GM12873 (cell line): ENCODE measurements around the gene SPDYA.

Experiments
- TF ChIP-seq, protein P1 (sequence below): IDR thresholded peaks from 2 replicates; pipeline ENCODE4 v1.5.1; 2012; ENCODE audit warnings: low read depth, mild to moderate bottlenecking, moderate library complexity, low read length, control low read depth; ENCODE audit not compliant: insufficient read depth; ENCODE audit errors: missing control alignments

Gene SPDYA

DNA sequence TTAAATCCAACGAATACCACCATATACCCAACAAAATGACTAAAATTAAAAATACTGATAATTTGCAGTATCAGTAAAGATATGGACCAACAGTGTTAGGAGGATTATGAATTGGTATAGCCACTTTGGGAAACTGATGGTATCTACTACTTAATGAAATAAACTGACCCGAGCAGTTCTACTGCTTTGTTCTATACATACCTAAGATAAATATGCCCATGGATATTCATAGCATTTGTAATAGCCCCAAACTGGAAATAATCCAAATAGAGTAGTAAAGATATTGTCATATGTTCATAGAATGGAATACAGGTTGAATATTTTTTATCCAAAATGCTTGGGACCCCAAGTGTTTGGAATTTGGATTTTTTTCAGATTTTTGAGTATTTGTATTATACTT lies 38.3 kb upstream of the SPDYA start:
- TF ChIP-seq, protein P1, sequence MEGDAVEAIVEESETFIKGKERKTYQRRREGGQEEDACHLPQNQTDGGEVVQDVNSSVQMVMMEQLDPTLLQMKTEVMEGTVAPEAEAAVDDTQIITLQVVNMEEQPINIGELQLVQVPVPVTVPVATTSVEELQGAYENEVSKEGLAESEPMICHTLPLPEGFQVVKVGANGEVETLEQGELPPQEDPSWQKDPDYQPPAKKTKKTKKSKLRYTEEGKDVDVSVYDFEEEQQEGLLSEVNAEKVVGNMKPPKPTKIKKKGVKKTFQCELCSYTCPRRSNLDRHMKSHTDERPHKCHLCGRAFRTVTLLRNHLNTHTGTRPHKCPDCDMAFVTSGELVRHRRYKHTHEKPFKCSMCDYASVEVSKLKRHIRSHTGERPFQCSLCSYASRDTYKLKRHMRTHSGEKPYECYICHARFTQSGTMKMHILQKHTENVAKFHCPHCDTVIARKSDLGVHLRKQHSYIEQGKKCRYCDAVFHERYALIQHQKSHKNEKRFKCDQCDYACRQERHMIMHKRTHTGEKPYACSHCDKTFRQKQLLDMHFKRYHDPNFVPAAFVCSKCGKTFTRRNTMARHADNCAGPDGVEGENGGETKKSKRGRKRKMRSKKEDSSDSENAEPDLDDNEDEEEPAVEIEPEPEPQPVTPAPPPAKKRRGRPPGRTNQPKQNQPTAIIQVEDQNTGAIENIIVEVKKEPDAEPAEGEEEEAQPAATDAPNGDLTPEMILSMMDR = no peak

DNA sequence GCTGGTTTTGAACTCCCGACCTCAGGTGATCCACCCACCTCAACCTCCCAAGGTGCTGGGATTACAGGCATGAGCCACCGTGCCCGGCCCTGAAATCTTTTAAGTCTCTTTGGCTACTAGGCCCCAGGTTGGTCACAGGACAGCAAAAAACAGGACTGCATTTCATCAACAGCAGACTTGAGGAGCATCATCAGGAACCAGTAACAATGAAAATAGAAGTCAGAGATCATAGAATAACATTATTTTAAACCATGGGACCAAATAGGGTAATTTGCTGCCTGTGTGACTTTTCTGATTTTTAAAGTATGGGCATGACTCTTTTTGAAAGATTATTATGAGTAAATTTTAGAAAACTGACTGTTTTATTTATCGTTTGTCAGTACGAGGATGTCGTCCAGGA lies 34.2 kb upstream of the SPDYA start:
- TF ChIP-seq, protein P1 = no peak

DNA sequence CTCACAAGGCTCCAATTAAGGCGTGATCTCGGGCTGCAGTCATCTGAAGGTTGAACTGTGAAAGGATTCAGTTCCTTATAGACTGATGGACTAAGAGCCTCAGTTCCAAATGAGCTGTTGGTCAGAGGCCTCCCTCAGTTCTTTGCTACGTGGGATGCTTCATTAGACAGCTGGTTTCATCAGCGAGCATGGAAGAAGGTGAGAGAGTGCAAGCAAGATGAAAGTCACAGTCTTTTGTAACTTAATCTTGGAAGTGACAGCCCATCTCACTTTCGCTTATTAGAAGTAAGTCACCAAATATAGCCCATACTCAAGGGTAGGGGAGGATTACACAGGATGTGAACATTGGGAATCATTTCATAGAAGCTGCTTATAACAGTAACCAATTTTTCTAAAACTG lies 32.2 kb upstream of the SPDYA start:
- TF ChIP-seq, protein P1 = no peak

DNA sequence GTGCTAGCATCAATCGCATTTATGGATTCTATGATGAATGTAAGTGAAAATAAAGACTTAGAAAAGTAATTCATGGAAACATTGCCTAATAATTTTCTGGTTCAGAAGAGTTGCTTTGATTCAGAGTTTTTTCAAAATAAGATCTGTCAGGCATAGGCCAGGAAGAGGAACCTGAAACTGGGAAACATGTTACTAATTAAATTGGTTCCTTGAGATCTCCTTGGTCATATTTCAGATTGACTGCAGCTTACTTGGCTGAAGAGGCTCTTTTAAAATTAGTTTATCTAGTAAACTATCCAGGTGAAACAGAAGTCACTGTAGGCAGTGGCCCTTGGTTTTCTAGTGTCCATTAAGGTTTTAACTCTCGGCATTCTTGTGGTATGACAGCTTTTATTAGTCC lies 31.6 kb upstream of the SPDYA start:
- TF ChIP-seq, protein P1 = no peak

DNA sequence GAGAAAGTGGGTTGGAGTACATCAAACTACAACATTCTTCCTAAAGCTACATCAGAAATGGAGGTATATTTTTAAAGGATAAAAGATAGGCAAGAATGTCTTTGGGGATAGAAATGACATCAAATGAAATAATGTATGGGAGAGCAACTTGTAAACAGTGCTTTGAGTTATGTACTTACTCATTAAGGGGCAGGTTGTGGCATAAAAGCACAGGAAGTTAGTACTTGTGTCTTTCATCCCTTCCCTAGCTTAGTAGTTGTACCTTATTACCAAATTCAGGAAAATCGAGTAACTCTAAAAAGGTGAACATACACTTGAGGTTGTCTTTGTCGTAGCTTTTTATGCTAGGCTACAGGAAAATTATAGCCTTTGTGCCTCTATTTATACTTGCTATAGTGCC lies 30.1 kb upstream of the SPDYA start:
- TF ChIP-seq, protein P1 = no peak

DNA sequence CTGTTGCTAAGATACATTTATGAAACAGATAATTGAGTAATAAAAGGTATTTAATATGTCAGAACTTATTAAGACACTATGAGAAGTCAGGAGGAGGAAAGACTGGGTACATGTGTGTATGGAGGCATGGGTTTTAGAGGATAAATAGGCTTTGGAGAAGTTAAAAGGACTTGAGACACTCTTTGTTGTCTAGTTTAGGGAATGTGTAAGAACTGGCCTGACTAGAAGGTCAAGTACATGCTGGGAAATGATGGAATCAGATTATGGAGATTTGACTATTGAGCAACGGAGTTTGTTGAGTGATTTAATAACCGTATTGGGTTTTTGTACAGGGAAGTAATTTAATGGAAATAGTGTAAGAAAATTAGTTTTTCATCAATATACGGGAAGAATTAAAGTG lies 28.2 kb upstream of the SPDYA start:
- TF ChIP-seq, protein P1 = no peak

DNA sequence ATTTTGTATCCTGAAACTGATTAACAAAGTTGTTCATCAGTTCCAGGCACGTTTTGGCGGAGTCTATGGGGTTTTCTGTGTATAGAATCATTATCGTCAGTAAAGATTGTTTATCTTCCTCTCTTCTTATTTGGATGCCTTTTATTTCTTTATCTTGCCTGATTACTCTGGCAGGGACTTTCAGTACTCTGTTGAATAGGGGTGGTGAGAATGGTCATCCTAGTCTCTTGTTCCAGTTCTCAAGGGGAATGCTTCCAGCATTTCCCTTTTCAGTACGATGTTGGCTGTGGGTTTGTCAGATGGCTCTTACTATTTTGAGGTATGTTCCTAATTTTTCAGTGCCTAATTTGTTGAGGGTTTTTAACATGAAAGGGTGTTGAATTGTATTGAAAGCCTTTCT lies 14.0 kb upstream of the SPDYA start:
- TF ChIP-seq, protein P1 = no peak
